ENCODE data around the gene ARMC8.

Gene ARMC8

DNA sequence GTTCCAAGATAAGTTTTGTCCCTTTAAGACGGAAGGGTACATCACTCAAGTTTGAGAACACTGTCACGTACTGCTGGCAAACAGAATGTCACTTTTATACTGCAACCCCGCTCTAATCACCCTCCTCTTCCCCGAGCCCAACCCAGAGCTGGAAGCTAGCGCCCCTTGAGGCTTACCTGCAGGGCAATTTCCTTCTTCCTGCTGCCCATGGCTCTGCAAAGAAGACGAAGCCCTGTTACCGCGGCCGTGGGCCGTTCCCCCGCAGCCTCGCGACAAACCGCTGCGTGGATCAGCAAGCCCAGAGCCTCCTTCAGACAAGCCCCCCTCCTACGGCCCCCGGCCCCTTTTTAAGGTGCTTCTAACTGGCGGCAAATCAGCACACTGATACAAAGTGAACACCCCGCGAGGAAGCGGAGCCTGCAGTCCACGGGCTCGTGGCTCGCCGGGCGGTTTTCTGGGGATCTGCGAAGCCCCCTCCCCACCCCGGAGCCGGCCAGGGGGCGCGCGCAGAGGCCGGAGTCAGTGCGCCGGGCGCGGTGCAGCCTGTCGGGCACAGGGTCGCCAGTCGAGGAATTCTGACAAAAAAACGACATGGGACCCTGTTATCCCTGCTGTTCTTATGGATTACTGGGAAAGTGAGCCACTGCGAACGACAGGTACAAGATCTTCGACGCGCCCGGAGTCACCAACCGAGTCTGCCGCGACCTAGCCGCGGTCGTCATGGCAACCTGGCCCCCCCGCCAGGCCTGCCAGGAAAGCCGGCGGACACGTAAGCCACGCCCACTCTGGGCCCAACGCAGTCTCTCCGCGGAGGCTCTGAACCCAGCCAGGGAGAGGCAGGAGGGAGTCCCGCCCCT is 142.3 kb downstream of the ARMC8 start, which contains the start of gene NME9:
Gene NME9, minus strand, starts transcription at position 725 of the 857 bp plus-strand sequence. Its CDS starts 516 bp downstream, at position 209.
- peak; percentile 91 for DNase-seq (ENCODE audit: low spot score)
- Histone ChIP-seq H3K27ac (peak within 1 kb of the TSS in 1 of 2 donors; percentile 52), H3K4me3 (peak within 1 kb of the TSS; percentile 78)
- TF ChIP-seq, protein P1, sequence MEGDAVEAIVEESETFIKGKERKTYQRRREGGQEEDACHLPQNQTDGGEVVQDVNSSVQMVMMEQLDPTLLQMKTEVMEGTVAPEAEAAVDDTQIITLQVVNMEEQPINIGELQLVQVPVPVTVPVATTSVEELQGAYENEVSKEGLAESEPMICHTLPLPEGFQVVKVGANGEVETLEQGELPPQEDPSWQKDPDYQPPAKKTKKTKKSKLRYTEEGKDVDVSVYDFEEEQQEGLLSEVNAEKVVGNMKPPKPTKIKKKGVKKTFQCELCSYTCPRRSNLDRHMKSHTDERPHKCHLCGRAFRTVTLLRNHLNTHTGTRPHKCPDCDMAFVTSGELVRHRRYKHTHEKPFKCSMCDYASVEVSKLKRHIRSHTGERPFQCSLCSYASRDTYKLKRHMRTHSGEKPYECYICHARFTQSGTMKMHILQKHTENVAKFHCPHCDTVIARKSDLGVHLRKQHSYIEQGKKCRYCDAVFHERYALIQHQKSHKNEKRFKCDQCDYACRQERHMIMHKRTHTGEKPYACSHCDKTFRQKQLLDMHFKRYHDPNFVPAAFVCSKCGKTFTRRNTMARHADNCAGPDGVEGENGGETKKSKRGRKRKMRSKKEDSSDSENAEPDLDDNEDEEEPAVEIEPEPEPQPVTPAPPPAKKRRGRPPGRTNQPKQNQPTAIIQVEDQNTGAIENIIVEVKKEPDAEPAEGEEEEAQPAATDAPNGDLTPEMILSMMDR (IDR thresholded peaks at IDR 0.05) = peak; percentile 44

DNA sequence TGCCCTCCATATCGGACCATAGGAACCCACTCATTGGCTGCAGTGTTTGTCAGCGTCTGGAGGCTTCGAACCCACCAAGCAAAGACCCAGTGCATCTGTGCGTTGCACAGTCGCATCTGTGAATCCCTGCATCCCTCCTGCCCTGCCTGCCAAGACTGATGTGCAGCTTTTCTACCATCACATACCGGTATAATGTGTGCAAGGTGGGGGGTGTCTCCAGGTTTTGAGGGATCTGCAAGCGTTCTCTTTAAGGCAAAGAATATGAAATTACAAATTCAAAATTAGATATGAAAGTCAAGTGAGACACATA is 142.8 kb downstream of the ARMC8 start:
- DNase-seq (ENCODE audit: low spot score) = no peak

DNA sequence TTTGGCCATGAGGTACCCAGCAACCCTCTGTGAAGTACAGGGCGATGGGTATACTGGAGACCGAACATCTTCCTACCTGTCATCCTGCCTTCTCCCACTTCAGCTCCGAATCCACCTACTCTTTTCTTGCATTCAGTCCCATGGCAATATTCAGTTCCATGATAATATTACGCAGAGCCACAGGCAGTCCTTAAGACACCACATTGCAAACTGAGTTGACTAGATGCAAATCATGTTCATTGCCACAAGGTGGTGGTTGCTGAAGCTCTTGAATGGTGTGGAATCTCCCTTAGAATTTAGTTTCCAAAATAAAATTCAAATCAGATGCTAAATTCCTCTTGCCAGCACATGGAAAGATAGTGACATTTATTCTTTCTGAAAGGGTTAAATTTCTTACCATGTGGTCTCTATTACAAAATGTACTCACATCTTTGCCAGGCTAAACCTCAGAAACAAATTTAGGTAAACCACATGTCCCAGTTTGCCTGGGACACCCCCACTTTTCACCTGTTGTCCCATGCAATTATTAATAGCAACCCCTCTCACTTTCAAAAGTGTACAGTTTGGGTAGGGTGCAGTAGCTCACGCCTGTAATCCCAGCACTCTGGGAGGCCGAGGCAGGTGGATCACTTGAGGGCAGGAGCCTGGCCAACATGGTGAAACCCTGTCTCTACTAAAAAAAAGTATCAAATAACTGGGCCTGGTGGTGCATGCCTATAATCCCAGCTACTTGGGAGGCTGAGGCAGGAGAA is 144.2 kb downstream of the ARMC8 start:
- H3K4me3 ChIP-seq = no peak overlapping the region
- TF ChIP-seq, protein P1 (IDR thresholded peaks at IDR 0.05) = no peak
- DNase-seq (ENCODE audit: low spot score) = no peak
- H3K27ac ChIP-seq = no peak overlapping the region

More for the DNA sequence above, 142.8 kb downstream of the ARMC8 start:
- Histone ChIP-seq H3K27ac (peak overlapping the region in 1 of 2 donors; percentile 52), H3K4me3 (peak overlapping the region; percentile 78)
- TF ChIP-seq, protein P1 (IDR thresholded peaks at IDR 0.05) = no peak

DNA sequence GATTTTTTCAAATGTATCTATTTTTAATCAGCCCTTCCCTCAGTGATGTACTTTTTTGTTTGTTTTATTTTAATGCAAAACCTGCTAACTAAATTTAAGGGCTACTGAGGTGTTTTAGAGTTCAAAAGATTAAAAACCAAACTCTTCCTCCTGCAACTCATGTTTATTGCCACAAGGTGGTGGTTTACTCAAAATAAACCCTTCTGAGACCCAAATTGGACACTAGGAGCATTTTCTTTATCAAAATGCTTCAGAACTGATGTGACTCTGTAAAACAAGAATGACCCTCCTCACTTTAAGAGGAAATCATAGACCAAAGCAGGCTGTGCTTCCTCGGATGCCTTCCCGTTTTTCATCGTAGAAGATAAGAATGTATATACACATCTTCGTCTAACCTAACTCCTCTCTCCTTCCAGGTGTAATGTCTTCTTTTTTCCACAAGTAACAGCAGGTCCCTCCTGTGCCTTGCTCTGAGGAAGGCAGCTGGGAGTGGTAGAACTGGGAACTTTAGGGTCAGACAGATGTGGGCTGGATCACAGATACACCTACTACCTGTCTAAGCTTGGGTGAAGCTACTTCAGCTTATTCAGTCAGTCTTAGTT is 145.5 kb downstream of the ARMC8 start:
- DNase-seq (ENCODE audit: low spot score) = no peak
- TF ChIP-seq, protein P1 (IDR thresholded peaks at IDR 0.05) = peak; percentile 40
- Histone ChIP-seq H3K27ac (no peak overlapping the region), H3K4me3 (no peak overlapping the region)

- no peak for DNase-seq (ENCODE audit: low spot score)
- Histone ChIP-seq H3K27ac (no peak overlapping the region), H3K4me3 (no peak overlapping the region)
- TF ChIP-seq, protein P1 (IDR thresholded peaks at IDR 0.05) = no peak
Observed at GRCh38 chr3:138334608-138335007, 147.5 kb downstream of the ARMC8 start.

GRCh38 chr3:138336454-138336999 is 149.4 kb downstream of the ARMC8 start:
- TF ChIP-seq, protein P1 (IDR thresholded peaks at IDR 0.05) = no peak
- H3K27ac ChIP-seq = no peak overlapping the region
- no peak for DNase-seq (ENCODE audit: low spot score)
- H3K4me3 ChIP-seq = no peak overlapping the region

Data from coronary artery (tissue), 2 donors.